ENCODE measurements around the gene TNS3.

DNA sequence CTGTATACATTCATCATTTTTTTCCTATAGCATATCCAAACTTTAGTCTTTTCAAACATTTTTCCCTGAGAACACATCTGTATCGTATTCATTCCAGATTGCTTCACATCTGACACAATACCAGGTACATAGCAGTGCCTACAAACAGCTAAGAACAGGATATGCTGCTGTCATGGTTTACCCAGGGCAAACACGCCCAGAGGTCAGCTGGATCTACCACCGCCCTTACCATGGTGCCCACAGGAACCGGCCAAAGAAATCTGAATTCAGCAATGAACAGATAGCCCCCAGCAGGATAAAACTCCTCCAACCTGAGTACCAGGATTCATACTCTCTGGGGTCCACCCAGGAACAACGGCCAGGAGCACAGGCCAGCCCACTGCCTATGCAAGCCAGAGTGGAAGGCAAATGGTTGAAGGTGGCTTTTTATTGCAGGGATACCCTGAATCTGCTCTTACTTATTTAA lies 43.0 kb downstream of the TNS3 start:
- TF ChIP-seq MYC (IDR thresholded peaks at IDR 0.05; ENCODE audit: low read depth, low read length): no peak
- TF ChIP-seq, protein P1, sequence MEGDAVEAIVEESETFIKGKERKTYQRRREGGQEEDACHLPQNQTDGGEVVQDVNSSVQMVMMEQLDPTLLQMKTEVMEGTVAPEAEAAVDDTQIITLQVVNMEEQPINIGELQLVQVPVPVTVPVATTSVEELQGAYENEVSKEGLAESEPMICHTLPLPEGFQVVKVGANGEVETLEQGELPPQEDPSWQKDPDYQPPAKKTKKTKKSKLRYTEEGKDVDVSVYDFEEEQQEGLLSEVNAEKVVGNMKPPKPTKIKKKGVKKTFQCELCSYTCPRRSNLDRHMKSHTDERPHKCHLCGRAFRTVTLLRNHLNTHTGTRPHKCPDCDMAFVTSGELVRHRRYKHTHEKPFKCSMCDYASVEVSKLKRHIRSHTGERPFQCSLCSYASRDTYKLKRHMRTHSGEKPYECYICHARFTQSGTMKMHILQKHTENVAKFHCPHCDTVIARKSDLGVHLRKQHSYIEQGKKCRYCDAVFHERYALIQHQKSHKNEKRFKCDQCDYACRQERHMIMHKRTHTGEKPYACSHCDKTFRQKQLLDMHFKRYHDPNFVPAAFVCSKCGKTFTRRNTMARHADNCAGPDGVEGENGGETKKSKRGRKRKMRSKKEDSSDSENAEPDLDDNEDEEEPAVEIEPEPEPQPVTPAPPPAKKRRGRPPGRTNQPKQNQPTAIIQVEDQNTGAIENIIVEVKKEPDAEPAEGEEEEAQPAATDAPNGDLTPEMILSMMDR (IDR thresholded peaks at IDR 0.05; ENCODE audit: low read depth, low read length): no peak
